ENCODE results near the gene CACNB3. TPM values are rescaled to one million over a fixed set of nuclear protein-coding genes. Genes with fewer than 3 reads are reported as not detected.

The CACNB3 gene
- total and polyA plus RNA-seq, 2 of the 8 experiments (the other 6 are each of a cell fraction or from before 2014, with no cell fraction given) = 12.5 to 16.0 TPM

GRCh38 chr12:48852734-48853688 is 34.7 kb downstream of the CACNB3 start (continued):
- TF ChIP-seq RAD21 (IDR thresholded peaks at IDR 0.05 in 1 of 2, conservative IDR thresholded peaks at IDR 0.05 in 1 of 2; ENCODE audit: low read depth in 2 of 2, low read length in 2 of 2) = peak; percentile 93 to 95
- TF ChIP-seq EGR1 (IDR thresholded peaks at IDR 0.05; ENCODE audit: borderline replicate concordance, low read depth, low read length) = no peak
- no peak for TF ChIP-seq EZH2 (IDR thresholded peaks at IDR 0.05; ENCODE audit: low read depth, low read length, severe bottlenecking)
- no peak for TF ChIP-seq KDM1A (IDR thresholded peaks at IDR 0.05; ENCODE audit: borderline replicate concordance, low read length)
- TF ChIP-seq SIX5 (IDR thresholded peaks at IDR 0.05; ENCODE audit: low read depth, low read length) = no peak
- TF ChIP-seq SP2 (IDR thresholded peaks at IDR 0.05; ENCODE audit: low read length) = no peak
- no peak for TF ChIP-seq SUZ12 (IDR thresholded peaks at IDR 0.05; ENCODE audit: low read length)
- TF ChIP-seq MAFK (IDR thresholded peaks at IDR 0.05; ENCODE audit: low read depth, low read length) = no peak
- TF ChIP-seq JUN (IDR thresholded peaks at IDR 0.05; ENCODE audit: low read depth, low read length) = no peak

Data from H1 (cell line).